SKM-1 treated with dmso at 0.1 percent for 144 hours (cell line): ENCODE results near the gene RB1.

Experiments
- DNase-seq: peaks from one replicate; lab custom pipeline; 2025; ENCODE audit not compliant: unreplicated experiment; lab: John Stamatoyannopoulos, UW

RB1 gene

DNA sequence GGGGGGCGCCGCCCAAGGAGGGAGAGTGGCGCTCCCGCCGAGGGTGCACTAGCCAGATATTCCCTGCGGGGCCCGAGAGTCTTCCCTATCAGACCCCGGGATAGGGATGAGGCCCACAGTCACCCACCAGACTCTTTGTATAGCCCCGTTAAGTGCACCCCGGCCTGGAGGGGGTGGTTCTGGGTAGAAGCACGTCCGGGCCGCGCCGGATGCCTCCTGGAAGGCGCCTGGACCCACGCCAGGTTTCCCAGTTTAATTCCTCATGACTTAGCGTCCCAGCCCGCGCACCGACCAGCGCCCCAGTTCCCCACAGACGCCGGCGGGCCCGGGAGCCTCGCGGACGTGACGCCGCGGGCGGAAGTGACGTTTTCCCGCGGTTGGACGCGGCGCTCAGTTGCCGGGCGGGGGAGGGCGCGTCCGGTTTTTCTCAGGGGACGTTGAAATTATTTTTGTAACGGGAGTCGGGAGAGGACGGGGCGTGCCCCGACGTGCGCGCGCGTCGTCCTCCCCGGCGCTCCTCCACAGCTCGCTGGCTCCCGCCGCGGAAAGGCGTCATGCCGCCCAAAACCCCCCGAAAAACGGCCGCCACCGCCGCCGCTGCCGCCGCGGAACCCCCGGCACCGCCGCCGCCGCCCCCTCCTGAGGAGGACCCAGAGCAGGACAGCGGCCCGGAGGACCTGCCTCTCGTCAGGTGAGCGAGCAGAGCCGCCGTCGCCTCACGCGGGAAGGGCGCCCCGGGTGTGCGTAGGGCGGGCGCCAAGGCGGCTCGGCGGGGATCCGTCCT lies at the start of gene RB1:
RB1 (plus strand) TSS at position 393 of the 784 bp plus-strand sequence; CDS start at position 555, 162 bp downstream.
- DNase-seq, result peak; percentile 82

- no peak for DNase-seq
Measured at GRCh38 chr13:48253849-48254248, 49.7 kb upstream of the RB1 start.

GRCh38 chr13:48255090-48255489 lies 48.5 kb upstream of the RB1 start:
- DNase-seq, result no peak

- DNase-seq, result no peak
Measured at GRCh38 chr13:48255954-48256353, 47.6 kb upstream of the RB1 start.

DNA sequence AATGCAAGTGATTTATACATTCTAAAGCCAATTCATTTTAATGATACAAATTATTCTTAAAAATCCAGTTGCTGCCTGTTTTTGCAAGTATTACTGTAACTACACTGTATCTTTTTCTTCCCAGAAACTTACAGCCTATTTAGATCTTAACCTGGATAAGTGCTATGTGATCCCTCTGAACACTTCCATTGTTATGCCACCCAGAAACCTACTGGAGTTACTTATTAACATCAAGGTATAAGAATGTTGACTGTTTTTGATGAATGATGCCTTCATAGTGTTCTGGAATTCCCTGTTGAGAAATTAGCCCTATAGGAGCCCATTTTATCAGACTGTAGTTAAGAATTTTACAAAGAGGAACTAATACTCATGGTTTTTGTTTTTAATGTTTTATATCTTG lies 45.5 kb upstream of the RB1 start:
- no peak for DNase-seq

GRCh38 chr13:48258430-48258829 lies 45.1 kb upstream of the RB1 start:
- DNase-seq, result no peak

GRCh38 chr13:48260970-48261369 lies 42.6 kb upstream of the RB1 start:
- no peak for DNase-seq

DNA sequence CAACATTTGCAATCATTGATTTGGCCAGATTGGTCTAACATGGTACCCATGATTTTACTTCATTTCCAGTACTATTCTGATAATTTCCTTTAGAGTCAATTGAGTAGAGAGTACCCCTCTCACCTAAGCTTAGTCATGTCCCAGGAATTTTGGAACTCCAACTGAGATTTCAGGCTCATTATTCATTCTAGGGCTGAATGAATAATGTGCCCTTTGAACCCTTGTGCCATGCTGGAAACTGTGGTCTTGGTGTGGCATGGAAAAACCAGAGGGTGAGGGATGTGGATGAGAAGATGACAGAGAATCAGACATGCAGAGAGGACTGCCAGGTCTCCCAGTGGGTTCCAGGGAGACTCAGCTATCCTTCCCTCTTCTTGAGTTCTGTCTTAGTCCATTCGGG lies 40.4 kb upstream of the RB1 start:
- DNase-seq, result no peak

- DNase-seq, result no peak
Measured at GRCh38 chr13:48264058-48264457, 39.5 kb upstream of the RB1 start.

- no peak for DNase-seq
Measured at GRCh38 chr13:48265217-48265815, 38.2 kb upstream of the RB1 start.

DNA sequence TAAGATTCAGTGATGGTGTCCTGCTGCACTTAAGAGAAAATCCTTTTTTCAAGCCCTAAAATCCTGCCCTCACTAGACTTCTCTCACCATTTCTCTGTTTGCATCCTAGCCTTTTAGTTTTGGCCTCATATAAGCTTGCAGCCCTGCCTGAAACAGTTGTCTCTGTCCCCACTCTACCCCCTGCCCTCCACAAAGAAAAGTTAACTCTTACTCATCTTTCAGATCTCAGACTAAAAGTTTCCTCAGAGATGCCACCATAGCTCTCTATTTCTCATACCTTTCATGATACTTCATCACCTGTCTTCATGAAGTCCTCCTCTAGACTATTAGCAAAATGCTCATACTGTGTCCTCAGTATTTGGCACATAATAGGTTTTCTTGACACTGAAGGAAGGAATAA lies 37.4 kb upstream of the RB1 start:
- DNase-seq, result no peak

GRCh38 chr13:48266701-48267639 lies 36.6 kb upstream of the RB1 start:
- DNase-seq, result no peak

DNA sequence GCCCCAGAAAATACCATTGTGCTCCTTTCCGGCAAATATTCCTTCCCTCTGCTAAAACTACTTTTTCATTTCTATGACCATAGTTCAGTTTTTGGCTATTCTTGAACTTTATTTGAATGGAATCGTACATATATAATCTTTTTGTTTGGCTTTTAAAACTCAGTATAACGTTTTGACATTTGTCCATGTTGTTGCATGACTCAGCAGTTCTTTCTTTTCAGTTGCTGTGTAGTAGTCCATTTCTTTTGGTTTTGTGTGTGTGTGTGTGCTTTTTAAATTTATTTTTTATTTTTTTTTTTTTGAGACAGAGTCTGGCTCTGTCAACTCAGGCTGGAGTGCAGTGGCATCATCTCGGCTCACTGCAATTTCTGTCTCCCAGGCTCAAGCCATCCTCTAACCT lies 35.5 kb upstream of the RB1 start:
- DNase-seq, result no peak

DNA sequence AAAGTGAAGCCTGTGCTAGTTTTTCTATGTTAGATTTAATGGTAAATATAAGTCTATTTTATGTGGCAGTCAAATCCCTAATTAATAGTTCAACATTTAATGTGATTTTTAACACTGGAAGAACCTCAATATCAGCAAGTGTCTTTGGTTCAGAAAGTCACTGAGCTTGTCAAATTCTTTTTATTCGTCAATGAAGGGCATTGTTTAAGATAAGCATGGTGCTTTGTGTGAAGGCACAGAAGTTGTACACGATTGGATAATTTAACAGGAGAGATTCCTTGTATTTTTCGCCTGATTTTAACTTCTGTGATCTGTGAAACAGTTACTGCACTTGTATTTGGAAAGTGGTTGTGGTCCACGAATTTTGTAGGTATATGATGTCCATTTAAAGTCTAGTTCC lies 30.2 kb upstream of the RB1 start:
- no peak for DNase-seq

DNA sequence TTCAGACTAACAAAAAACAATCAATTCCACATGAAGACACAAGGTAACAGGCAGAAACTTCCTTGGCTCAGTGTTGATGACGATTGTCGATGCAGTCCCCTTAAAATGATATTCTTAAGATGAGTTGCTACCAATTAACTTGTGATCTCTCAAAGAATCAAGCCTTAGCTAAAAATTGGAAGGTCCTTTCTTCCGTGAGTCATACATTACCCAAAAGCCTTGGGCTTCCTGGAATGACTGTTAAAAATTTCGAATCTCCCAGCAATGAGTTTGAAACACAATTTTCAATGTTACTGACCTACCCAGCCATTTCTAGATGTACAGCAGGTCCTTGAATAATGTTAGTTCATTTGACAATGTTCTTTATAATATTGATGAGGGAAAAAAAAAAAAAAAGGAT lies 28.0 kb upstream of the RB1 start:
- no peak for DNase-seq

GRCh38 chr13:48278806-48279205 lies 24.7 kb upstream of the RB1 start:
- no peak for DNase-seq

GRCh38 chr13:48281556-48281955 lies 22.0 kb upstream of the RB1 start:
- no peak for DNase-seq

GRCh38 chr13:48291730-48292129 lies 11.8 kb upstream of the RB1 start:
- DNase-seq, result no peak

DNA sequence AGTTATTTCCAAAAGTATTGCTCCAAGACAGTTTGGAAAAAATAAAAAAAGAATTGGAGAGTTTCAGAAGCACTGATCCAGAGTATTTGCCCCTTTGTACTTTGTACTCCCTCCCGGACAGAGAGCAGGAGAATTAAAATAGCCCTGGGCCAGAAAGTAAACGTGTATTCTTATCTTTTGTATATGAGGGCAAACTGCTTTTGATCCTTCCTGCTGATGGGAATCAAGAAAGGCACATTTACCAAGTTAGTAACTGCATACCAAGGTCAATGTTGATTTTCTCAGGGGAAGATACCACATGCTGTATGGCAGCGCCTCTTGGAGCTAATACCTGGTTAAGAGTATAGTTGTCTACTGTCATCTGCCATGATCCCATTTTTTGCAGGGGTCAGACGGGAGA lies 10.9 kb upstream of the RB1 start:
- no peak for DNase-seq

GRCh38 chr13:48294653-48295052 lies 8.9 kb upstream of the RB1 start:
- DNase-seq, result no peak

GRCh38 chr13:48295271-48295670 lies 8.3 kb upstream of the RB1 start:
- DNase-seq, result no peak

GRCh38 chr13:48296528-48296927 lies 7.0 kb upstream of the RB1 start:
- no peak for DNase-seq
